ENCODE data around the gene IL1RN. TPM values are rescaled to one million over a fixed set of nuclear protein-coding genes. Genes with fewer than 3 reads are reported as not detected.

IL1RN gene
- total and polyA plus RNA-seq, 2 of the 13 experiments (the other 11 are each of a cell fraction or from before 2014, with no cell fraction given): 21.2 to 101 TPM

- TF ChIP-seq ZBTB39 (CRISPR knock-in tag; IDR thresholded peaks at IDR 0.05) (no peak), NPAS2 (CRISPR knock-in tag; IDR thresholded peaks at IDR 0.05; ENCODE audit: borderline replicate concordance) (no peak), IRF1 (CRISPR knock-in tag; IDR thresholded peaks at IDR 0.05; ENCODE audit: low read depth) (no peak), KAT2B (IDR thresholded peaks at IDR 0.05; ENCODE audit: borderline replicate concordance, low read depth, low read length) (no peak), TCF7 (IDR thresholded peaks at IDR 0.05; ENCODE audit: low read depth) (no peak), ZNF503 (CRISPR knock-in tag; IDR thresholded peaks at IDR 0.05) (no peak; the same call in 1 of the 2 replicates), ZNF20 (CRISPR knock-in tag; IDR thresholded peaks at IDR 0.05) (no peak), PRMT3 (CRISPR knock-in tag; IDR thresholded peaks at IDR 0.05; ENCODE audit: borderline replicate concordance, low read depth) (no peak), MBD4 (IDR thresholded peaks at IDR 0.05; ENCODE audit: borderline replicate concordance, low read length) (no peak), TEAD2 (CRISPR knock-in tag; IDR thresholded peaks at IDR 0.05) (no peak), STAG1 (CRISPR knock-in tag; IDR thresholded peaks at IDR 0.05) (peak; percentile 58), HNF4G (IDR thresholded peaks at IDR 0.05; ENCODE audit: borderline replicate concordance, low read depth, low read length) (peak; percentile 89), HNF4G (CRISPR knock-in tag; IDR thresholded peaks at IDR 0.05; ENCODE audit: borderline replicate concordance, low read depth) (peak; percentile 98), ZNF605 (CRISPR knock-in tag; IDR thresholded peaks at IDR 0.05) (no peak), TAF1 (CRISPR knock-in tag; IDR thresholded peaks at IDR 0.05) (peak; percentile 32; the same call in 1 of the 2 replicates), KLF9 (CRISPR knock-in tag; IDR thresholded peaks at IDR 0.05; ENCODE audit: low read depth) (no peak), ESRRA (CRISPR knock-in tag; IDR thresholded peaks at IDR 0.05; ENCODE audit: low read depth) (peak; percentile 89), FOXO4 (CRISPR knock-in tag; conservative IDR thresholded peaks at IDR 0.05) (no peak), MAF1 (CRISPR knock-in tag; IDR thresholded peaks at IDR 0.05; ENCODE audit: borderline replicate concordance) (no peak), ZBTB44 (CRISPR knock-in tag; IDR thresholded peaks at IDR 0.05) (no peak), MXD1 (CRISPR knock-in tag; IDR thresholded peaks at IDR 0.05) (no peak), ZNF557 (CRISPR knock-in tag; IDR thresholded peaks at IDR 0.05) (no peak)
Observed at GRCh38 chr2:113180131-113180946, 52.9 kb downstream of the IL1RN start (continued).
